ENCODE measurements around the gene LRRC25. TPM values are rescaled to one million over a fixed set of nuclear protein-coding genes. Genes with fewer than 3 reads are reported as not detected.
A peak's percentile ranks its signal among the peaks of the same experiment; 100 is the strongest.

Gene LRRC25
- total RNA-seq, 1 experiment from 2014 or later = not detected

DNA sequence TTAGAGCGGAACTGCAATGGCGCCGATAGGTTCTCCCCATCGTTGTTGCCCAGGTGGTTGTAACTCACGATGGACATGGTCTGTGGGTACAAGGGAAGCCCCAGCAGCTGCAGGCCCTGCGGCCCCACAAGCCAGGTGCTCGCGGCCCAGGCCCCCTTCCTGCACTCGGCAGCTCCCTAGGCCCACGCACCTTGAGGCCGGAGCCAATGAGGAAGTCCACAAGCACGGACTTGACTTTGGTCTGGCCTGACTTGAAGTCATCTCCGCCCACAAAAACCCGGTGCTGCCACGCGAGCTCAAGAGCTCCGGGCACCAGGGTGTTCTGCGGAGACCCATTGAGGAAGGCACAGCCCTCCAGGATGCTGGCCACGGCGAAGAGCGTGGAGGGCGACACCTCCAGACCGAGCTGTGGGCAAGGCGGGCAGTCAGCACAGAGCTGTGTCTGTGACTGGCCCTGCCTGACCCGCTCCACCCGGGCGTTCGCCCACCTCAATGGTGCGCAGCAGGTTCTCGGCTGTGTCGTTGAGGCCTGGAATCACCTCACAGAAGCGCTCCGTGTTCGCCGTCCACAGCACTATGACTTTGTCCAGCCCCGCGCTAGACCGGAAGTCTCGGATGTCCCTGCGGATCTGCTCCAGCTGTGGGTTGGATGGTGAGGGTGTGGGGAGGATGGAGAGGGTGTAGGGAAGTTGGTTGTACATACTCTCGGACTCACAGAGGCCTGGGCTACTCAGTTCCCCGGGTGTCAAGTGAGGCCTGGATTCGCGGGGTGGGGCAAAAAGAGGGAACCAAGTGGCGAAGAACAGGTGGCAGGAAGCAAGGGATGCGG lies 38.6 kb upstream of the LRRC25 start:
- H3K4me3 Mint-ChIP-seq (ENCODE audit: unreplicated experiment) = no peak overlapping the region
- no peaks in the 10 kb centered on the region for H3K27me3 Mint-ChIP-seq (ENCODE audit: insufficient read depth, unreplicated experiment)
- peak overlapping the region; percentile 7 for H3K27ac Mint-ChIP-seq (ENCODE audit: low read depth, unreplicated experiment)
- ChIA-PET CTCF (interaction anchor here (0.6 to 1.1 kb wide), 2 partner anchors 15 to 21 kb away, joined by 3 to 5 read pairs; no protein-coding TSS in a partner anchor), POLR2A (interaction anchor here (0.6 to 1.0 kb wide), 2 partner anchors 17 to 157 kb away, joined by 3 to 4 read pairs; partner anchors contain the start of gene SSBP4)
- intact Hi-C loops (cut with micrococcal nuclease) = no loop called here
- peaks cover 26% of the 10 kb centered on the region for H3K36me3 Mint-ChIP-seq (ENCODE audit: insufficient read depth, unreplicated experiment)
- TF ChIP-seq, protein P1, sequence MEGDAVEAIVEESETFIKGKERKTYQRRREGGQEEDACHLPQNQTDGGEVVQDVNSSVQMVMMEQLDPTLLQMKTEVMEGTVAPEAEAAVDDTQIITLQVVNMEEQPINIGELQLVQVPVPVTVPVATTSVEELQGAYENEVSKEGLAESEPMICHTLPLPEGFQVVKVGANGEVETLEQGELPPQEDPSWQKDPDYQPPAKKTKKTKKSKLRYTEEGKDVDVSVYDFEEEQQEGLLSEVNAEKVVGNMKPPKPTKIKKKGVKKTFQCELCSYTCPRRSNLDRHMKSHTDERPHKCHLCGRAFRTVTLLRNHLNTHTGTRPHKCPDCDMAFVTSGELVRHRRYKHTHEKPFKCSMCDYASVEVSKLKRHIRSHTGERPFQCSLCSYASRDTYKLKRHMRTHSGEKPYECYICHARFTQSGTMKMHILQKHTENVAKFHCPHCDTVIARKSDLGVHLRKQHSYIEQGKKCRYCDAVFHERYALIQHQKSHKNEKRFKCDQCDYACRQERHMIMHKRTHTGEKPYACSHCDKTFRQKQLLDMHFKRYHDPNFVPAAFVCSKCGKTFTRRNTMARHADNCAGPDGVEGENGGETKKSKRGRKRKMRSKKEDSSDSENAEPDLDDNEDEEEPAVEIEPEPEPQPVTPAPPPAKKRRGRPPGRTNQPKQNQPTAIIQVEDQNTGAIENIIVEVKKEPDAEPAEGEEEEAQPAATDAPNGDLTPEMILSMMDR (IDR thresholded peaks at IDR 0.05; ENCODE audit: unreplicated experiment) = no peak
- H3K4me1 Mint-ChIP-seq (ENCODE audit: insufficient read depth, unreplicated experiment) = peaks cover 25% of the 10 kb centered on the region
- no peaks in the 10 kb centered on the region for H3K9me3 Mint-ChIP-seq (ENCODE audit: unreplicated experiment)
- no TSS peak for BruUV-seq (replicated peaks)
- no peak for DNase-seq (ENCODE audit: unreplicated experiment)

DNA sequence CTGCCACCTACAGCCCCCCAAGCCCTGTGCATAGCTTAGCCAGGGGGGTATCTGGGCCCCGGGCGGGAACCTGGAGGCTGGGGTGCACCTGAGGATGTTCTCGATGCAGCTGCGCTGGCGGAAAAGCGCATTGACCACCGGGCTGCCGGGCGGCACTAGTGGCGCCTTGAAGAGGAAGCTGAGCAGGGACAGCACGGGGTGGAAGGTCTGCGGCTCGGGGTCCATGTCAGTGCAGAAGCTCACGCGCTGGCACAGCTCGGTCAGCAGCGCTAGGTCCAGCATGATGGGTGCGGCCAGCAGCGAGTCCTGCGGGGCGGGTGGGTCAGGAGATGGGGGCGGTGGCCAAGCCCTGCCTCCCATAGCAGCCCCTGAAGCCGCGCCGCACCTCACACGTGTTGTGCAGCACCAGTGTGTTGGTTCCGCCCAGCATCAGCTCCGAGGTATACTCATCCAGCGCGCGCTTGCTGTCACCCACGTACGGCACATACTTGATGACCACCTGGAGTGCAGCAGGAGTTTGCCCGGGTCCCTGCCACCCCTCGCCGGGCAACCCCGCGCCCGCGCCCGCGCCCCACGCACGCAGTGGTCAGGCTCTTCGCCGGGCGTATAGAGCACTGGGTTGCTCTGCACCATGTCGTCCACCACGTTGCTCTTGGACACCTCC lies 37.9 kb upstream of the LRRC25 start:
- TF ChIP-seq, protein P1 (IDR thresholded peaks at IDR 0.05; ENCODE audit: unreplicated experiment) = no peak
- no peak for DNase-seq (ENCODE audit: unreplicated experiment)
- peaks cover 17% of the 10 kb centered on the region for H3K4me1 Mint-ChIP-seq (ENCODE audit: insufficient read depth, unreplicated experiment)
- H3K4me3 Mint-ChIP-seq (ENCODE audit: unreplicated experiment) = no peak overlapping the region
- ChIA-PET POLR2A (interaction anchor here (1.0 kb wide), 1 partner anchor 16 kb away, joined by 3 read pairs; the partner anchor contains the start of gene SSBP4), CTCF (interaction anchor here (0.6 to 1.1 kb wide), 3 partner anchors 15 to 20 kb away, joined by 3 to 5 read pairs (median 3); no protein-coding TSS in a partner anchor)
- no TSS peak for BruUV-seq (replicated peaks)
- peaks cover 26% of the 10 kb centered on the region for H3K36me3 Mint-ChIP-seq (ENCODE audit: insufficient read depth, unreplicated experiment)
- no peaks in the 10 kb centered on the region for H3K9me3 Mint-ChIP-seq (ENCODE audit: unreplicated experiment)
- intact Hi-C loops (cut with micrococcal nuclease) = no loop called here
- H3K27ac Mint-ChIP-seq (ENCODE audit: low read depth, unreplicated experiment) = no peak overlapping the region
- H3K27me3 Mint-ChIP-seq (ENCODE audit: insufficient read depth, unreplicated experiment) = no peaks in the 10 kb centered on the region

DNA sequence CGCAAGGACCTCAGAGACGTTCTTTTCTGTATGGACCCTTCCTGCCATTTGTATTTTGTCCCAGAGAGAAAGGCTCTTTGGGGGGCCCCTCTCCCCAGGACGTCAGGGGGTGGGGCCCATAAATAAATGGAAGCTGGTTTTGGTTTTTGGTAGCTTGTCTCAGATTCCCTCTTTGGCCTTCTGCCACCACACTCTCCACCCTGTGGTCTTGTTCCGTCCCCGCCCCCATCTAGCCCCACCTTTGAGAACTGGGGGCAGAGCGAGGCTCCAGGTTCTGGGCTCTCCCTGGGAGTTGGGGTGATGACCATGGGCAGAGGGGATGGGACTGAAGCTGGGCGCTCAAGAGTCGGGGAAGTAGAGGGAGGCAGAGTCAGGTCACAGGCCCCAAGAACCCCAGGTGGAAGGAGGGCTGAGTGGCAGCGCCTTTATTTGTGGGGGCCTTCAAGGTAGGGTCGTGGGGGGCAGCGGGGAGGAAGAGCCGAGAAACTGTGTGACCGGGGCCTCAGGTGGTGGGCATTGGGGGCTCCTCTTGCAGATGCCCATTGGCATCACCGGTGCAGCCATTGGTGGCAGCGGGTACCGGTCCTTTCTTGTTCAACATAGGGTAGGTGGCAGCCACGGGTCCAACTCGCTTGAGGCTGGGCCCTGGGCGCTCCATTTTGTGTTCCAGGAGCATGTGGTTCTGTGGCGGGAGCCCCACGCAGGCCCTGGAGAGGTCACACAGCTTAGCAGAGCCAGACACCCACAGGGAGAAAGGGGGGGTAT lies 37.2 kb upstream of the LRRC25 start:
- H3K27me3 Mint-ChIP-seq (ENCODE audit: insufficient read depth, unreplicated experiment) = no peaks in the 10 kb centered on the region
- H3K27ac Mint-ChIP-seq (ENCODE audit: low read depth, unreplicated experiment) = no peak overlapping the region
- H3K9me3 Mint-ChIP-seq (ENCODE audit: unreplicated experiment) = no peaks in the 10 kb centered on the region
- peaks cover 21% of the 10 kb centered on the region for H3K36me3 Mint-ChIP-seq (ENCODE audit: insufficient read depth, unreplicated experiment)
- CTCF ChIA-PET = interaction anchor here (0.6 kb wide), 3 partner anchors 16 to 106 kb away, joined by 3 to 7 read pairs (median 3); no protein-coding TSS in a partner anchor
- POLR2A ChIA-PET = no interaction called here
- intact Hi-C loops (cut with micrococcal nuclease) = no loop called here
- no peak overlapping the region for H3K4me3 Mint-ChIP-seq (ENCODE audit: unreplicated experiment)
- DNase-seq (ENCODE audit: unreplicated experiment) = no peak
- H3K4me1 Mint-ChIP-seq (ENCODE audit: insufficient read depth, unreplicated experiment) = peaks cover 11% of the 10 kb centered on the region
- TF ChIP-seq, protein P1 (IDR thresholded peaks at IDR 0.05; ENCODE audit: unreplicated experiment) = no peak
- BruUV-seq (replicated peaks) = no TSS peak
